Neural cell (in vitro differentiated cells): Measurements from ENCODE around the gene BMERB1.

Experiments used
- CTCF ChIP-seq: fragments of 450-650 bp; IDR thresholded peaks from 2 replicates; pipeline ENCODE4 v1.5.1; 2014; ENCODE audit warnings: antibody characterized with exemption, mild to moderate bottlenecking, moderate library complexity; ENCODE audit not compliant: poor library complexity, severe bottlenecking
- EZH2 ChIP-seq: fragments of 200-600, 300-800 bp; shearing (Covaris generic), sonication (generic); IDR thresholded peaks from 2 replicates; pipeline ENCODE4 v1.6.1; 2014; ENCODE audit warnings: antibody characterized with exemption, low read length, borderline replicate concordance, mild to moderate bottlenecking; ENCODE audit not compliant: insufficient read depth, poor library complexity, severe bottlenecking
- POLR2AphosphoS5 ChIP-seq: IDR thresholded peaks from 2 replicates; pipeline ENCODE4 v1.6.1; 2012
- TAF1 ChIP-seq: IDR thresholded peaks from 2 replicates; pipeline ENCODE4 v1.6.1; 2012; ENCODE audit warnings: low read depth

GRCh38 chr16:15620611-15621195 lies 186.3 kb downstream of the BMERB1 start:
- TF ChIP-seq EZH2 (no peak), TAF1 (no peak), POLR2AphosphoS5 (no peak), CTCF (no peak)
